Activated naive CD8-positive, alpha-beta T cell treated with anti-CD3 and anti-CD28 coated beads, Interleukin-2, amount 10 ng/mL, durations not matched to agents 7 days and 5 days (primary cell): ENCODE data around the gene RNF222. TPM values are rescaled to one million over a fixed set of nuclear protein-coding genes. Genes with fewer than 3 reads are reported as not detected.
A peak's percentile ranks its signal among the peaks of the same experiment; 100 is the strongest.
"Not testable (repeated sequence)": the region's sequence is repeated elsewhere in the genome, so short reads cannot be mapped to it uniquely, and the experiment has no call there.

Experiments used
- ATAC-seq: fragments of 150-1000 bp; cut with Tn5 transposase; one replicate; pipeline ENCODE4 v1.10.0; 2021; ENCODE audit warnings: low read depth, moderate library complexity
- POLR2A ChIA-PET: fragments of 350-600 bp; sonication (Branson Sonifier 250); formaldehyde crosslinking; loops from one replicate; lab custom pipeline; 2021; ENCODE audit warnings: antibody characterized with exemption; lab: Charles Lee
- DNase-seq: peaks from one replicate; pipeline ENCODE4 v3.0.0; 2021
- H3K27ac Mint-ChIP-seq: one replicate; pipeline ENCODE4 v1.8.0; 2022; ENCODE audit warnings: mild to moderate bottlenecking, mixed read lengths
- H3K27me3 Mint-ChIP-seq: one replicate; pipeline ENCODE4 v1.8.0; 2022; ENCODE audit warnings: mild to moderate bottlenecking, moderate library complexity, mixed read lengths
- H3K36me3 Mint-ChIP-seq: one replicate; pipeline ENCODE4 v1.8.0; 2021; ENCODE audit warnings: mild to moderate bottlenecking, mixed read lengths
- H3K4me1 Mint-ChIP-seq: one replicate; pipeline ENCODE4 v1.8.0; 2021; ENCODE audit warnings: mixed read lengths
- H3K4me3 Mint-ChIP-seq: one replicate; pipeline ENCODE4 v1.8.0; 2022; ENCODE audit warnings: mild to moderate bottlenecking, moderate library complexity, mixed read lengths
- H3K9me3 Mint-ChIP-seq: one replicate; pipeline ENCODE4 v1.8.0; 2021; ENCODE audit warnings: mixed read lengths
- total RNA-seq, 2 experiments: library from RNA; stranded (reverse); gene quantifications; one replicate each; pipeline ENCODE4 v1.2.3, GENCODE V29; 2021

RNF222 gene
- total RNA-seq, 2 experiments from 2014 or later = 0.30 to 0.31 TPM

DNA sequence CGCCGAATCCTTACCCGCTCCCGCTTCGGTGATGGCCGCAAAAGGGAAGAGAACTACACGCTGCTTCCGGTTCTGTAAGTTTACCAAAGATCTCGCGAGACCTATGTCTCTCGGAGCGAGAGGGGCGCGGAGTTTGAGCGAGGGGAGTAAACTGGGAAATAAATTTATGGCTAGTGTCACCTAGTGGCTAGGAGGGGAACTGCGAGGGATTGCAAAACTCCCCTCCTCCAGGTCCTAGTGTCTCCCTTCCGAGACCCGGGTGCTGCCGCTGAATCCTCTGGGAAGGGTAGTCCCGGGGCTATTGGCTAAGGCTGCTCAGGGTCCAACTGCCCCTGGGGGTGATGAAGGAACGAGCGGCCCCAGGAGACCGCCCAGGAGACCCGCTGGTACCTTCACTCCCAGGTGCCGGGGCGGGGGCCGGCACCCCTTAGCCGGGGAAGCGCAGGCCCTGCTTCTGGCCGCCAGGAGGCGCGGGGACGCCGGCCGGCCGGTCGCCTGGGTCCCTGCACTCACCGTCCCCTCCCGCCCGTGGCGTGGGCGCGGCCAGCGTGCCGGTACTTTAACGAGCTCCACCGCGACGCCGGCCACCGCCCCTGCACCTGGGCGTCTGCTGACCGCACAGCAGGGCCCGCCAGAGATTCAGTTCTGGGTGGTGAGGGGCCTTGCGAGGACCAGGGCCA is 14.3 kb downstream of the RNF222 start, which contains the start of gene RPL26:
Gene RPL26, minus strand, starts transcription at position 51 of the 680 bp plus-strand sequence. CDS start 883 bp downstream, outside the sequence.
- H3K36me3 Mint-ChIP-seq = peaks cover 29% of the 10 kb centered on the region
- H3K4me1 Mint-ChIP-seq = peaks cover 43% of the 10 kb centered on the region
- peak within 1 kb of the TSS; percentile 92 for H3K4me3 Mint-ChIP-seq
- peak within 1 kb of the TSS; percentile 88 for H3K27ac Mint-ChIP-seq
- POLR2A ChIA-PET = interaction anchor here (0.6 to 1.5 kb wide), 10 partner anchors 8 to 1193 kb away, joined by 3 to 12 read pairs (median 4); partner anchors contain the start of genes CCDC42, CFAP52, NDEL1 and SLC25A35
- peak; percentile 96 for DNase-seq
- H3K27me3 Mint-ChIP-seq = no peaks in the 10 kb centered on the region
- ATAC-seq = peak; percentile 96
- H3K9me3 Mint-ChIP-seq = no peaks in the 10 kb centered on the region

GRCh38 chr17:8382880-8383142 is 14.8 kb downstream of the RNF222 start:
- POLR2A ChIA-PET = interaction anchor here (0.7 to 1.4 kb wide), 3 partner anchors 9 to 363 kb away, joined by 3 to 4 read pairs (median 4); partner anchors contain the start of gene NDEL1
- Mint-ChIP-seq H3K4me1 (peaks cover 43% of the 10 kb centered on the region), H3K36me3 (peaks cover 29% of the 10 kb centered on the region), H3K9me3 (no peaks in the 10 kb centered on the region), H3K27ac (peak overlapping the region; percentile 88), H3K27me3 (no peaks in the 10 kb centered on the region), H3K4me3 (peak overlapping the region; percentile 92)
- ATAC-seq (no peak), DNase-seq (no peak)

DNA sequence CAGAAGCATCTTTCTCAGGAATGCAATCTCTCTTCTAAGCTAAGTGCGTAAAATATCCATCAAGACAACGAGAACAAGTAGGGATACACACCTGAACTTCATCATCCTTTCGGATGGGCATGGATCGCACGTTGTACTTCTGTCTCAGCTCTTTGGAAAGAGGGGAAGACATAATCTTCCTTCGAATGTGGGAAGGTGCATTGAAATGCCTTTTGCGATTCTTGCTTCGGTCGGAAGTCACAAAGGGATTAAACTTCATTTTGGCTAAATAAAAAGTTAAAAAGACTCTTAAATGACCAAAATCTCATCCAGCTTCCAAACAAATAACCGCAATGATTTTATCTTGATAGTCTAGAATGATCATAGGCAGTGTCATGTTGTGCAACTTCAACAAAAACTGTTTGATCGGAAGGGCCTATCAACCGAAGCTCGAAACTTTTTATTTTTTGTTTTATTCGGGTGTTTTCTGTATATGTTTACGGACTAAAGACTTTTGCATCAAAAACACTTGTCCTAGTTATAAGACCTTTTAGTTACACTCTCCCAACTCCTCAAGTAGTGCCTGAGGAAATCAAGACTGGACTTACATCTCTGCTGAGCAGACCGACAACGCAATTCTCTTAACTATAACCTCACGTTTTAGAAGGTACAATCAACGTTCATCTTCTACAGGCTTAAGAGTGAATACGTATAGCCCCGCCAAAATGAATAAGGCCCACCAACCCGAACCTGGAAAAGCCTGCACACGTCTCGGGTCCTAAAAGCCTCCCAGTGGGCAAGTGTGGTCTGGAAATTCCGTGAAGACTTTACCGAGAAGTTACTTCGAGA is 15.4 kb downstream of the RNF222 start:
- H3K9me3 Mint-ChIP-seq = no peaks in the 10 kb centered on the region
- H3K4me1 Mint-ChIP-seq = peaks cover 43% of the 10 kb centered on the region
- ATAC-seq = no peak
- peak overlapping the region; percentile 92 for H3K4me3 Mint-ChIP-seq
- POLR2A ChIA-PET = interaction anchor here (0.7 to 1.4 kb wide), 4 partner anchors 10 to 928 kb away, joined by 3 to 4 read pairs (median 4); partner anchors contain the start of gene NDEL1
- DNase-seq = no peak
- H3K27ac Mint-ChIP-seq = peak overlapping the region; percentile 88
- peaks cover 31% of the 10 kb centered on the region for H3K36me3 Mint-ChIP-seq
- no peaks in the 10 kb centered on the region for H3K27me3 Mint-ChIP-seq

DNA sequence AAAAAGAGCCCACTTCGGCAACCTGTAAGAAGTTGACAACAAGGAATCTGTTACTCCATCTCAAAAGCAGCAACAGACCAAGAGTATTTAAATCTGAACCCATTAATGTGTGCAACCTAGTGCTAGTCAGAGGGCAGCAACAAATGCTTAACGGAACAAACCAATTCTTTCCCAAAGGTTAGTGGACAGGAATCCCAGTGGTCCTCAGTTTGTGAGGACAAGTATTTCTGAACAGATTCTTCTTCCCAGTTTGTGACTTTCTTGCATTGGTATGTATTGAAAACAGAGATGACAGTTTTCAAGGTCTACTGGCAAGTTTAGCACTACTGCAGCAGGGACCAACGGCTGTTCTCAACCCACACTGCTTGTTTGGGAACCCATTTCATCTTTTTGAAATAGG is 17.6 kb downstream of the RNF222 start:
- no peak for DNase-seq
- Mint-ChIP-seq H3K36me3 (peaks cover 34% of the 10 kb centered on the region), H3K27ac (no peak overlapping the region), H3K9me3 (no peaks in the 10 kb centered on the region), H3K4me1 (peaks cover 48% of the 10 kb centered on the region), H3K4me3 (no peak overlapping the region), H3K27me3 (no peaks in the 10 kb centered on the region)
- POLR2A ChIA-PET = interaction anchor here (0.6 kb wide), 1 partner anchor 132 kb away, joined by 3 read pairs; the partner anchor contains the start of gene CTC1
- ATAC-seq = no peak

- H3K27ac Mint-ChIP-seq, H3K27me3 Mint-ChIP-seq, H3K9me3 Mint-ChIP-seq, POLR2A ChIA-PET, ATAC-seq, DNase-seq: not testable (repeated sequence)
- peaks cover 36% of the 10 kb centered on the region for H3K36me3 Mint-ChIP-seq
- peak overlapping the region; percentile 8 for H3K4me3 Mint-ChIP-seq
- H3K4me1 Mint-ChIP-seq = peaks cover 45% of the 10 kb centered on the region
These were observed 19.5 kb downstream of the RNF222 start for GRCh38 chr17:8378117-8378516.

- H3K4me1 Mint-ChIP-seq = peaks cover 43% of the 10 kb centered on the region
These were observed 20.2 kb downstream of the RNF222 start for GRCh38 chr17:8377422-8377821.

DNA sequence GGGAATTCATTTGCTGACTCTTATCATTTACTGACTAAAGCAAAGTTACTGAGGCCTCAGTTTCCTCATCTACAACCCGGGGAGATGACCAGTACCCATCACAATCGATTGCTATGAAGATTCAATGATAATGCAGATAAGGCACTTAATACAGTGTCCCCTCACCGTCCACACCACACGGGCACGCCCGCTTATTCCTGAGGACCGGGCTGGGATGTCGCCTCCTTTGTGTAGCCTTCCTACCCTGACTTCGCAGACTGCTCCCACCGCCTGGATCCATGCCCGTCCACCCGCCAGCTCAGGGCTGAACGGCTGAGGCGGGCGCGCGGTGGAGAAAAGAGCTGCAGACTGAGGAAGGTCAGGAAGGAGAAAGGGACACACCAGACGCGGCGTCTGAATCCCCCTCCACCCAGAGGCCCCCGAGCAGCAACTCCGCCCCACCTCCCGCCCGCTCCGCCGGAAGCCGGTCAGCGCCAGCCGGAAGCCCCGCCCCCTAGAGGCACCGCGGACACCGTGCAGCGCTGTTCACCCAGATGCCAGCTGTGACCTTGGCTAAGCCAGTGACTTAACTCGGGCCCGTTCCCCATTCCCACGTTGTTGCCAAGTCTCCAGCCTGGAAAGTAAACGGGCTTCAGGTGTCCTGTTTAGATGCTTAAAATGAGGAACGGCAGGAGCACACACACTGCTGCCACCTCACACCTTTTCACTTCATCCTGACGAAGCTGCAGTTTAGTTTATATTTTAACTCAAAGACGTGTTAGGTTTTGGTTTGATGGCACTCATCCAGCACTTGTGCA is 21.2 kb downstream of the RNF222 start, which contains the start of gene KRABD2:
Gene KRABD2, minus strand, starts transcription at position 434 of the 797 bp plus-strand sequence.
- Mint-ChIP-seq H3K4me3 (peak within 1 kb of the TSS; percentile 92), H3K27me3 (no peaks in the 10 kb centered on the region), H3K9me3 (no peaks in the 10 kb centered on the region), H3K27ac (peak within 1 kb of the TSS; percentile 82), H3K36me3 (peaks cover 23% of the 10 kb centered on the region), H3K4me1 (peaks cover 43% of the 10 kb centered on the region)
- ATAC-seq = peak; percentile 99
- peak; percentile 92 for DNase-seq
- POLR2A ChIA-PET = interaction anchor here (0.8 to 1.8 kb wide), 8 partner anchors 15 to 166 kb away, joined by 3 to 10 read pairs (median 4); partner anchors contain the start of genes AURKB, NDEL1, ODF4 and SLC25A35

More at GRCh38 chr17:8377422-8377821, 20.2 kb downstream of the RNF222 start:
- Mint-ChIP-seq H3K4me3 (peak overlapping the region; percentile 92), H3K9me3 (no peaks in the 10 kb centered on the region), H3K27ac (peak overlapping the region; percentile 82), H3K36me3 (peaks cover 30% of the 10 kb centered on the region), H3K27me3 (no peaks in the 10 kb centered on the region)
- DNase-seq (no peak), ATAC-seq (no peak)
- POLR2A ChIA-PET = interaction anchor here (1.4 to 1.8 kb wide), 3 partner anchors 16 to 82 kb away, joined by 4 to 9 read pairs (median 5); partner anchors contain the start of genes NDEL1 and SLC25A35

DNA sequence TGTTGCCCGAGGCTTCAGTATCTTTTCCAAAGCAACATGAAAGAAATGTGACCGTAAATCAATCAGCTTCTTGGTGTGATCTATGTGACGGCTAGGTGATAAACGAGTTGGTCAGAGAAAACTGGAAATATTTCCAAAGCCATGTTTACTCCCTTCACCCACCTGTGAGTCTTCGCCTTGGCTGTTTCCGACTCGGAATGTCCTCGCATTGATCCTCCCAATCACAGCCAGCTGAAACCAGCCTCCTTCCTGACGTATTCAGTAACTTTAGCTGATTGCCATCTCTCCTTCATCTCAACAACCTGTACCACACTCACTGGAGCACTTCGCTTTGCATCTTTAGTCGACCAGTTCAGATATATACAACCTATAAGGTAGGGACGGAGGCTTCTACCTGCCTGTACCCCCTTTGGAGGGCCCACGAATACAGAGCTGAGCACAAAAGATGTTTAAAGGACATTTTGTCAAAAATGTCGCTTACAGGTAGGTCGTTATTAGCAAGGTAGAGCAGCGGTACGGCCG is 21.8 kb downstream of the RNF222 start:
- Mint-ChIP-seq H3K27me3 (no peaks in the 10 kb centered on the region), H3K27ac (peak overlapping the region; percentile 82), H3K4me3 (peak overlapping the region; percentile 92), H3K9me3 (no peaks in the 10 kb centered on the region), H3K36me3 (peaks cover 16% of the 10 kb centered on the region), H3K4me1 (peaks cover 37% of the 10 kb centered on the region)
- ATAC-seq (no peak), DNase-seq (no peak)
- POLR2A ChIA-PET = interaction anchor here (0.6 to 1.8 kb wide), 9 partner anchors 14 to 165 kb away, joined by 3 to 10 read pairs (median 4); partner anchors contain the start of genes AURKB, NDEL1, ODF4 and SLC25A35

DNA sequence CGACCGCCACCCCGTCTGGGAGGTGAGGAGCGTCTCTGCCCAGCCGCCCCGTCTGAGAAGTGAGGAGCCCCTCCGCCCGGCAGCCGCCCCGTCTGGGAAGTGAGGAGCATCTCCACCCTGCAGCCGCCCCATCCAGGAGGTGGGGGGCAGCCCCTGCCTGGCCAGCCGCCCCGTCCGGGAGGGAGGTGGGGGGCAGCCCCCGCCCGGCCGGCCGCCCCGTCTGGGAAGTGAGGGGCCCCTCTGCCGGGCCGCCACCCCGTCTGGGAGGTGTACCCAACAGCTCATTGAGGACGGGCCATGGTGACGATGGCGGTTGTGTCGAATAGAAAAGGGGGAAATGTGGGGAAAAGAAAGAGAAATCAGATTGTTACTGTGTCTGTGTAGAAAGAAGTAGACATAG is 23.8 kb downstream of the RNF222 start:
- Mint-ChIP-seq H3K36me3 (peaks cover 23% of the 10 kb centered on the region), H3K4me1 (peaks cover 25% of the 10 kb centered on the region)
- ATAC-seq, H3K4me3 Mint-ChIP-seq, H3K9me3 Mint-ChIP-seq, H3K27me3 Mint-ChIP-seq, POLR2A ChIA-PET, DNase-seq, H3K27ac Mint-ChIP-seq: not testable (repeated sequence)

GRCh38 chr17:8372422-8372821 is 25.2 kb downstream of the RNF222 start:
- Mint-ChIP-seq H3K36me3 (peaks cover 23% of the 10 kb centered on the region), H3K4me3 (no peak overlapping the region)
- POLR2A ChIA-PET = no interaction called here

GRCh38 chr17:8371786-8372185 is 25.8 kb downstream of the RNF222 start:
- ATAC-seq (no peak), DNase-seq (no peak)
- H3K36me3 Mint-ChIP-seq = peaks cover 20% of the 10 kb centered on the region
- H3K27me3 Mint-ChIP-seq = no peaks in the 10 kb centered on the region
- POLR2A ChIA-PET = no interaction called here
- no peak overlapping the region for H3K27ac Mint-ChIP-seq
- H3K4me1 Mint-ChIP-seq = peaks cover 10% of the 10 kb centered on the region
- no peaks in the 10 kb centered on the region for H3K9me3 Mint-ChIP-seq
- H3K4me3 Mint-ChIP-seq = no peak overlapping the region

More at GRCh38 chr17:8372422-8372821, 25.2 kb downstream of the RNF222 start:
- no peak for ATAC-seq
- H3K9me3 Mint-ChIP-seq = no peaks in the 10 kb centered on the region
- no peak overlapping the region for H3K27ac Mint-ChIP-seq
- H3K4me1 Mint-ChIP-seq = peaks cover 16% of the 10 kb centered on the region
- DNase-seq = no peak
- no peaks in the 10 kb centered on the region for H3K27me3 Mint-ChIP-seq

DNA sequence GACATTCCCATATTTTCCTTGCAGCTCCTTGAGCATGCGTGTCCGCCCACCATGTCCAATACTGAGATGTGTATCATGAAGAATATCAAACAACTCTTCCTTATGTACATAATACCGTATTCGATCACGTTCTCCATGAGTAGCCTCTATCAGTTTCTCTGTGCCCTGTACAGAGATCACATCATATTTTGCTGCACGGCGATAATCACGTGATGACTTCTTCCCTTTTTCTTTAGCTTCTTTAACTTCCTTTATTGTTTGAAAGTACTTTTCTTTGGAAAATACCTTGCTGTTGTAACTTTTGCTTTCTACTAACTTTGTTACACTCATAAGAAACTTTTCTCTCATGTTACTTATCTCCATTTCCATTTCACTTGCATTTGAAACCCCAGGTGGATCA is 27.7 kb downstream of the RNF222 start:
- Mint-ChIP-seq H3K27ac (no peak overlapping the region), H3K27me3 (no peaks in the 10 kb centered on the region), H3K36me3 (peaks cover 18% of the 10 kb centered on the region), H3K9me3 (no peaks in the 10 kb centered on the region), H3K4me3 (no peak overlapping the region), H3K4me1 (peaks cover 1% of the 10 kb centered on the region)
- DNase-seq (no peak), ATAC-seq (no peak)
- POLR2A ChIA-PET = interaction anchor here (0.6 kb wide), 1 partner anchor 212 kb away, joined by 3 read pairs; no protein-coding TSS in a partner anchor
